Effector memory CD4-positive, alpha-beta T cell (primary cell): ENCODE measurements around the gene KLF11.
A peak's percentile ranks its signal among the peaks of the same experiment; 100 is the strongest.

ENCODE experiments used
- DNase-seq, 3 donors: peaks; one replicate each; pipeline ENCODE4 v3.0.0-alpha.2; 2020
- H3K27ac ChIP-seq: 2 replicates; pipeline ENCODE4 v1.7.0; 2013; ENCODE audit warnings: mild to moderate bottlenecking, low read length, moderate library complexity; ENCODE audit not compliant: insufficient read depth, poor library complexity, severe bottlenecking
- H3K27me3 ChIP-seq: replicated peaks from 2 replicates; pipeline ENCODE4 v1.7.0; 2013; ENCODE audit warnings: mild to moderate bottlenecking, low read length; ENCODE audit not compliant: insufficient read depth, control insufficient read depth, poor library complexity, severe bottlenecking
- H3K36me3 ChIP-seq: 2 replicates; pipeline ENCODE4 v1.7.0; 2013; ENCODE audit warnings: mild to moderate bottlenecking, low read length, moderate library complexity; ENCODE audit not compliant: control insufficient read depth, insufficient read depth
- H3K4me1 ChIP-seq: 2 replicates; pipeline ENCODE4 v1.7.0; 2013; ENCODE audit warnings: low read length, mild to moderate bottlenecking; ENCODE audit not compliant: control insufficient read depth, insufficient read depth, poor library complexity, severe bottlenecking
- H3K4me3 ChIP-seq: 2 replicates; pipeline ENCODE4 v1.7.0; 2013; ENCODE audit warnings: low read length, low read depth, mild to moderate bottlenecking; ENCODE audit not compliant: insufficient read depth, poor library complexity, severe bottlenecking
- H3K9me3 ChIP-seq: 2 replicates; pipeline ENCODE4 v1.7.0; 2013; ENCODE audit warnings: mild to moderate bottlenecking, low read length, moderate library complexity; ENCODE audit not compliant: control insufficient read depth

Gene KLF11

GRCh38 chr2:10042301-10043161 is 819 bp upstream of the KLF11 start:
- H3K27me3 ChIP-seq, result no peaks in the 10 kb centered on the region
- H3K27ac ChIP-seq, result peak overlapping the region; percentile 52
- DNase-seq, result peak in 2 of 3 donors; percentile 8 to 43
- H3K36me3 ChIP-seq, result peaks cover 11% of the 10 kb centered on the region
- peak overlapping the region; percentile 31 for H3K4me3 ChIP-seq
- H3K9me3 ChIP-seq, result no peaks in the 10 kb centered on the region
- H3K4me1 ChIP-seq, result peaks cover 3% of the 10 kb centered on the region

DNA sequence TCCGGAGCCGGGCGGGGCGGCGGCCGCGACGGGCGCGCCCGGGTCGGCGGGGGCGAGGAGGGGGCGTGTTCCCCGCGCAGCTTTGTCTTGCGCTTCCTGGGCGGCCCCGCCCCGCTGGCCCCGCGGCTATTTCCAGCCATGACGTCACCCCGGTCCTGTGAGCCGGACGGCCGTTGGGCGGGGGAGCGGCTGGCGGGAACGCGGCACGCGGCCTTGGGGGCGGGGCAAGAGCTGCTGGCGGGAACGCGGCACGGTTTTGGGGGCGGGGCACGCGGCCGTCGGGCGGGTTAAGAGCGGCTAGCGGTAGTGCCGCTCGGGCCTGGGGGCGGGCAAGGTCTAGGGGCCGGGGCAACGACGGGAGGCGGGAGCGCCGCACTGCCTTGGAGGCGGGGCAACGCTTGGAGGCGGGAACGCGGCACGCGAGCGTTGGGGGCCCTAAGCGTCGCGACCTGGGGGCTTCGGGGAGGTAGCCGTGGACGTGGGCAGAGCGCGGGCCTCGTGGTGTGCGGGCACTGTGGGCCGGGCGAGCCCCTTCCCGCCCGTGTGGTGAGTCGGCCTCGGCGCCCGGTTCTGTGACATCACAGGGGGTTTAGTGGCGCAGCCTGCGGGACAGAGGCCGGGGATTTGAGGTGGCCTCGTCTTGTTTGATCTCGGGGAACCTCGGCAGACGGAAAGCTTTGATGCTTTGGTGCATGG is 704 bp downstream of the KLF11 start:
- peak overlapping the region; percentile 52 for H3K4me3 ChIP-seq
- H3K27me3 ChIP-seq, result no peaks in the 10 kb centered on the region
- H3K4me1 ChIP-seq, result peaks cover 3% of the 10 kb centered on the region
- peak; percentile 88 to 93 (median 89) for DNase-seq
- no peaks in the 10 kb centered on the region for H3K9me3 ChIP-seq
- H3K27ac ChIP-seq, result peak overlapping the region; percentile 78
- peaks cover 23% of the 10 kb centered on the region for H3K36me3 ChIP-seq

DNA sequence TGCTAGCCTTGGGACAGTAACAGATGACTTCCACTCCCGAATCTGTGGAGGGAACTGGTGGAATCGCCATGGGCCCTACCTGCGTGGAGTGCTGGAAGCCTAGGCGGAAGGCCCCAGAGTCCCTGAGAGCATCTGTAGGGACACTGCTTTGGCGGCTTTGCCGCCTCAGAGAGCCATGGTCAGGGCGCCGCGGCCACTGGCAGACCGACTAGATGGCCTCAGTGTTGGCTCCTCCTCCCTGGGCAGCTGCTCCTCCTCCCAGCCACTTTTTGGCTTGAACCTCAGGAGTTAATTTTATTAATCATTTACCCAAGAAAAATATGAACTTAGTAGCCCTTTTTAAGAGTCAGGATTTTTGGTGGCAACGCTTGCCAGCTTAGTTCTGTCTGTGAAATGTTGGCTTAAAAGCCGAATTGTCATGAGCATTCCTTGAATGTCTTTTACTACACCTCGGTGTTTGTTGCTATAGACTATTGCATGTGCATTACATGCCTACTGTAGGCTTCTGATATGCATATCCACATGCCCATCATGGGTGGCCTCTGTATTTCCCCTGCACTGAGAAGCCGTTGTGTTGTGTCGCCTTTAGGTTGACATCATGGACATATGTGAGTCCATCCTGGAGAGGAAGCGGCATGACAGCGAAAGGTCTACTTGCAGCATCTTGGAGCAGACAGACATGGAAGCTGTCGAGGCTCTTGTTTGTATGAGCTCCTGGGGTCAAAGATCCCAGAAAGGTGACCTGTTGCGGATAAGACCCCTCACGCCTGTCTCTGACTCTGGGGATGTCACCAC is 2.4 kb downstream of the KLF11 start:
- H3K9me3 ChIP-seq, result no peaks in the 10 kb centered on the region
- H3K27me3 ChIP-seq, result no peaks in the 10 kb centered on the region
- no peak for DNase-seq
- no peak overlapping the region for H3K27ac ChIP-seq
- no peak overlapping the region for H3K4me3 ChIP-seq
- peaks cover 32% of the 10 kb centered on the region for H3K36me3 ChIP-seq
- peaks cover 3% of the 10 kb centered on the region for H3K4me1 ChIP-seq

GRCh38 chr2:10046931-10047330 is 3.6 kb downstream of the KLF11 start:
- H3K36me3 ChIP-seq, result peaks cover 32% of the 10 kb centered on the region
- no peak for DNase-seq
- peaks cover 3% of the 10 kb centered on the region for H3K4me1 ChIP-seq

DNA sequence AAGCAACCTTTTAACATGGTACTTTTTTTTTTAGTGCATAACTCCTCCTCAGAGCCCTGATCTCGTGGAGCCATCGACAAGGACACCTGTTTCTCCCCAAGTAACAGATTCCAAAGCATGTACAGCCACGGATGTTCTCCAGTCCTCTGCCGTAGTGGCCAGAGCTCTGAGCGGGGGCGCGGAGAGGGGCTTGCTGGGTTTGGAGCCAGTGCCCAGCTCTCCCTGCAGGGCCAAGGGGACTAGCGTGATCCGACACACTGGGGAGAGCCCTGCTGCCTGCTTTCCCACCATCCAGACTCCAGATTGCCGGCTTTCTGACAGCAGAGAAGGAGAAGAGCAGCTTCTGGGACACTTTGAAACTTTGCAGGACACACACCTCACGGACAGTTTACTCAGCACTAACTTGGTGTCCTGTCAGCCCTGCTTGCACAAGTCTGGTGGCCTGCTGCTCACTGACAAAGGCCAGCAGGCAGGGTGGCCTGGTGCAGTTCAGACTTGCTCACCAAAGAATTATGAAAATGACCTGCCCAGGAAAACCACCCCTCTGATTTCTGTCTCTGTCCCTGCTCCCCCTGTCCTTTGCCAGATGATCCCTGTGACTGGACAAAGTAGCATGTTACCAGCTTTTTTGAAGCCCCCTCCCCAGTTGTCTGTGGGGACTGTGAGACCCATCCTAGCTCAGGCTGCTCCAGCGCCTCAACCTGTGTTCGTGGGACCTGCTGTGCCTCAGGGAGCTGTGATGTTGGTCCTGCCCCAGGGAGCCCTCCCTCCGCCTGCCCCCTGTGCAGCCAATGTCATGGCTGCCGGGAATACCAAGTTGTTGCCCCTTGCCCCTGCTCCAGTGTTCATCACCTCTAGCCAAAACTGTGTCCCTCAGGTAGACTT is 4.5 kb downstream of the KLF11 start:
- H3K9me3 ChIP-seq, result no peaks in the 10 kb centered on the region
- no peak overlapping the region for H3K27ac ChIP-seq
- peaks cover 41% of the 10 kb centered on the region for H3K36me3 ChIP-seq
- no peak overlapping the region for H3K4me3 ChIP-seq
- H3K27me3 ChIP-seq, result no peaks in the 10 kb centered on the region
- no peak for DNase-seq
- H3K4me1 ChIP-seq, result peaks cover 3% of the 10 kb centered on the region

More at GRCh38 chr2:10046931-10047330, 3.6 kb downstream of the KLF11 start:
- H3K4me3 ChIP-seq, result no peak overlapping the region
- H3K27ac ChIP-seq, result no peak overlapping the region
- no peaks in the 10 kb centered on the region for H3K27me3 ChIP-seq
- no peaks in the 10 kb centered on the region for H3K9me3 ChIP-seq

GRCh38 chr2:10048501-10049171 is 5.3 kb downstream of the KLF11 start:
- H3K9me3 ChIP-seq, result no peaks in the 10 kb centered on the region
- H3K36me3 ChIP-seq, result peaks cover 48% of the 10 kb centered on the region
- no peaks in the 10 kb centered on the region for H3K27me3 ChIP-seq
- no peak overlapping the region for H3K4me3 ChIP-seq
- no peak overlapping the region for H3K27ac ChIP-seq
- DNase-seq, result no peak
- peaks cover 3% of the 10 kb centered on the region for H3K4me1 ChIP-seq

DNA sequence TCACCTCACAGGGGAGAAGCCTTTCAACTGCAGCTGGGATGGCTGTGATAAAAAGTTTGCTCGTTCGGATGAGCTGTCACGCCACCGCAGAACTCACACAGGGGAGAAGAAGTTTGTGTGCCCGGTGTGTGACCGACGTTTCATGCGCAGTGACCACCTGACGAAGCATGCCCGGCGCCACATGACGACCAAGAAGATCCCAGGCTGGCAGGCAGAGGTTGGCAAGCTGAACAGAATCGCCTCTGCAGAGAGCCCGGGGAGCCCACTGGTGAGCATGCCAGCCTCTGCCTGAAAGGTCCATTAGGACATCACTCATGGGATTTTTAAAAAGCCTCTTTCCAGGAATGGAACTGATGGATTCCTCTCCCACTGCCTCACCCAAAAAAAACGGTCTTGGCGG is 8.9 kb downstream of the KLF11 start:
- no peaks in the 10 kb centered on the region for H3K4me1 ChIP-seq
- H3K27ac ChIP-seq, result no peak overlapping the region
- no peaks in the 10 kb centered on the region for H3K27me3 ChIP-seq
- no peaks in the 10 kb centered on the region for H3K9me3 ChIP-seq
- peaks cover 49% of the 10 kb centered on the region for H3K36me3 ChIP-seq
- DNase-seq, result no peak
- no peak overlapping the region for H3K4me3 ChIP-seq

- DNase-seq, result no peak
- Histone ChIP-seq H3K9me3 (no peaks in the 10 kb centered on the region), H3K36me3 (peaks cover 38% of the 10 kb centered on the region), H3K4me3 (no peak overlapping the region), H3K4me1 (no peaks in the 10 kb centered on the region), H3K27ac (no peak overlapping the region), H3K27me3 (no peaks in the 10 kb centered on the region)
Measured at GRCh38 chr2:10053351-10053750, 10.0 kb downstream of the KLF11 start.

- no peak overlapping the region for H3K4me3 ChIP-seq
- H3K27me3 ChIP-seq, result no peaks in the 10 kb centered on the region
- DNase-seq, result no peak
- H3K9me3 ChIP-seq, result no peaks in the 10 kb centered on the region
- no peaks in the 10 kb centered on the region for H3K4me1 ChIP-seq
- H3K36me3 ChIP-seq, result peaks cover 32% of the 10 kb centered on the region
- H3K27ac ChIP-seq, result no peak overlapping the region
Measured at GRCh38 chr2:10054424-10054823, 11.1 kb downstream of the KLF11 start.
